IPS DF 4.7 (cell line): ENCODE data around the gene ACAP1.
"Not testable (repeated sequence)": the region's sequence is repeated elsewhere in the genome, so short reads cannot be mapped to it uniquely, and the experiment has no call there.

Source experiments
- DNase-seq: peaks from one replicate; pipeline ENCODE4 v3.0.0-alpha.2; 2013; ENCODE audit warnings: low spot score; ENCODE audit errors: extremely low read depth

The ACAP1 gene

DNA sequence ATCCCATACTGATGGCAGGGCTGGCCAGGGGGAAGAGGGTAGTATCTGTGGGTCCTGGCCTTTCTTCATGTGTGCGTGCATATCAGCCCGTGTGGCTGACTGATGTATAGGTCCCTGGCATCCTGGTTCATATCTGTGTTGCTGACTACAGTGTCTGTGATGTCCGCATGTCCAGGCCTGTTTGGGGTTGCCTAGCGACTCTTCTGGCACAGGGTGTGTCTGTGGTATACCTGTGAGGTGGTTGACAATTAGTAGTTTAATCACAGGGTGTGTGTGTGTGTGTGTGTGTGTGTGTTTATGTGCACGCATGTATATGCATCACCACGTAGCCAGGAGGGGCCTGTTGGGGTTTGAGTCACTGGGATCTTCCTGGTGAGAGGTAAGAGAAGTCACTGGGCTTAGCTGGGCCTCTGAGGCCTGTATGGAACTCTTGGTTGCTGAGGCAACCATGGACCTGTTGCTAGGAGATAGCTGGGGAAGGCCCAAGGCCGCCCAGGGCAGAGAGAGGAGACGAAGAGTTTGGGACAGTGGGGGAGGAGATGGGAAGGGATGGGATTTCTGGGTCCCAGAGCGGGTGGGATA, 18.0 kb downstream of the ACAP1 start:
- no peak for DNase-seq

DNA sequence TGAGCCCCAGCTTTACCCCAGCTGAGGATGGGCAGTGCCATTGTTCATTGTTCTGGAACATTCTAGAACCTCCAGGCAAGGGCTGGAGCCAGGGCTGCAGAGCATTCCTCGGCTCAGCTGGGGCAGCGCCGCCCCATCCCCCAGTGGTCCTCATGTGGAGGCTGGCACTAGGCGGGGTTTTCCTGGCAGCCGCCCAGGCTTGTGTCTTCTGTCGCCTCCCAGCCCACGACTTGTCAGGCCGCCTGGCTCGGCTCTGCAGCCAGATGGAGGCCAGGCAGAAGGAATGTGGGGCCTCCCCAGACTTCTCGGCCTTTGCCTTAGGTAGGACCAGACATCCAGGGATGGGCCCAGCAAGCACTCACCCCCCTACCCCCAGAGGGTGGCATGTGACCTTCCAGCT, 18.7 kb downstream of the ACAP1 start, which contains the start of gene TMEM95:
TMEM95 (plus strand) TSS at position 104 of the 400 bp plus-strand sequence; CDS start at position 153, 49 bp downstream.
- no peak for DNase-seq

DNA sequence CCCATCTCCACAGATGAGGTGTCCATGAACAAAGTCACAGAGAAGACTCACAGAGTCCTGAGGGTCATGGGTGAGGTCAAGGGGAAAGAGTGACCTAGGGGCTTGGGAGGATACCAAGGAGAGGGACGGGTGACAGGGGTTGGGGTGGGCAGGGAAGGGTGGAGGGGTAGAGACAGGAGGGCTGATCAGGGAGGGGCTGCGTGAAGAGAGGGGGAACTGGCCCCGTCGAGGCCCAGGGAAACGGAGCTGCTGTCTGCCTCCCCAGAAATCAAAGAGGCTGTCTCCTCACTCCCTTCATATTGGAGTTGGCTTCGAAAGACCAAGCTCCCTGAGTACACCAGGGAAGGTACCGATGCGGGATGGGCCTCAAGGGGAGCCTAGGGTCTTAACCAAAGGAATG, 19.2 kb downstream of the ACAP1 start:
- no peak for DNase-seq

DNA sequence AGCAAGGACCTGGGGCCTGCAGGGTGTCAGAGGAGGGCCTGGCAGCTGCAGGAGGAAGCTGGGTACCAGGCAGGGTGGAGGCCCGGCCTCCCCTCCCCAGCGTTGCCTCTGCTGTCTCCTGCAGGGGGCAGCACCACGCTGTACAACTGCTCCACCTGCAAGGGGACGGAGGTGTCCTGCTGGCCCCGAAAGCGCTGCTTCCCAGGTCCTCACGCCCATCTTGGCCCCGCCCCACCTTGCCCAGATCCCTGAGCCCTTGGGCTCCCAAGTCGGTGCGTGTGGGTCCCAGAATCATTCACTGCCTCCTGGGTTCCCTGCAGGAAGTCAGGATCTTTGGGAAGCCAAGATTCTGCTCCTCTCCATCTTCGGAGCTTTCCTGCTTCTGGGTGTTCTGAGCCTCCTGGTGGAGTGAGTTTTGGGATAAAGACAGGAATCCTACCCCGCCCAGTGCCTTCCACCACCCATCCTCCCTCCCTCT, 19.8 kb downstream of the ACAP1 start:
- peak; percentile 76 for DNase-seq

GRCh38 chr17:7356756-7357155, 20.4 kb downstream of the ACAP1 start:
- DNase-seq, result no peak

DNA sequence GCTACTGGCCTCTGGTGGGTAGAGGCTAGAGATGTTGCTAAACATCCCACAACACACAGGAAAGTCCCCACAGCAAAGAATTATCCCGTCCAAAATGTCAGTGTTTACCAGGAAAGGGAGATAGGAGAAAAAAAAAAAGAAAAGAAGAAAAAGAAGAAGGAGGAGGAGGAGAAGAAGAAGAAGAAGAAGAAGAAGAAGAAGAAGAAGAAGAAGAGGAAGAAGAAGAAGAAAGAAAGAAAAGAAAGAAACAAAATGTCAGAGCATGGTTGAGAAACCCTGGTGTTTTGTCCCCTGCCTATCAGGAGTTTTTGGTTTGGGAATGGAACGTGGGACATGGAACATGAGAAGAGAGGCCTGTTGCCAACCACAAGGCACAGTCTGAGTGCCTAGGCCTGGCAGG, 21.1 kb downstream of the ACAP1 start:
- no peak for DNase-seq

DNA sequence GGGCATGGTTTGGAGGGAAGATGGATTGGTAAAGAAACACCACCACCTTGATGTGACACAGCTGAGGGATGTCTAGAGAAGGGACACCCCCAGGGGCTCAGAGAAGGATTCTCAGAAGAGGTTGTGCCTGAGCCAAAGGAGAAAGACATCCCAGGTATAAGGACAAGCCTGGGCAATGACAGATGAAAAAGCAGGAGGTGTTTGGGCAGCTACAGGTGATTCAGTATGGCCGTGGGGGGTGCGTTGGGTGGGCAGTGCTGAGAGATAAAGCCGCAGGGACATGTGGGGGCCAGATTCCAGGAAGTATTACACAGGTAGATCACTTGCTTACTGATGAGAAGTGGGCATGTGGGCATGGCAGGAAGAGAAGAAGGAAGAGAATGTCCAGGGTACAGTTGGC, 25.6 kb downstream of the ACAP1 start:
- no peak for DNase-seq

- DNase-seq, result no peak
These were observed 27.0 kb downstream of the ACAP1 start for GRCh38 chr17:7363311-7363710.

DNA sequence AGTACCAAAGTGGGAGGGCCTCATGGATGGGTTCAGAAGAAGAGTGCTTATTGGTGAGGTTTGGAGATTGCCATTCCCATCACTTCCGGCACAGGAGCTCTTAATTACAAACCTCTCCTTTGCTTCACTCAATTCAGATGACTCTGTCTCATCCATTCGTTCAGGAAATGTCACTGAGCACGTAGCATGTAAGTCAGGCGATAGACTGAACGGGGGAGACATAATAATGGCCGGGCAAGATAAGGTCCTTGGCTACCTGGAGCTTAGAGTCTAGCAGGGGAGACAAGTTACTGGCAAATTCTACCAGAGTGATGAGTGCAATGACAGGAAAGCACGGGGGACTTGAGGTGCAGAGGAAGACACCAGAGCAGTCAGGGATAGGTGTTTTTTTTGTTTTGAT, 29.6 kb downstream of the ACAP1 start:
- DNase-seq, result not testable (repeated sequence)

DNA sequence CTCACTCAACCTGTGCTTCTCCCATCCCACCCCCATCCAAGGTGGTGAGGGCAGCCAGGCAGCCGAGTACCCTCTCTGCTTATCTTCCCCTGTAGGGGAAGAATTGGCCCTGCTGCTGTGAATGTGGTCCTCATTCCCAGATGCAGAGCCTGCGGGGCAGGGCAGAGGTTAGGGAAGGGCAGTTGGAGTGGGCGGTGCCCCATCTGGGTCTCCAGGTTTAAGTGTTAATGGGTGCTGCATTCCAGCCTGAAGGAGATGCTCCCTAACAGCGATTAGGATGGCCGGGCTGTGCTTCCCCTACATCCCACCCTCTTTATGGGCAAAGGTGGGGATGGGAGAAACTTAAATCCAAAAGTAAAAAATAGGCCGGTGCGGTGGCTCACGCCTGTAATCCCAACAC, 30.8 kb downstream of the ACAP1 start:
- no peak for DNase-seq

DNA sequence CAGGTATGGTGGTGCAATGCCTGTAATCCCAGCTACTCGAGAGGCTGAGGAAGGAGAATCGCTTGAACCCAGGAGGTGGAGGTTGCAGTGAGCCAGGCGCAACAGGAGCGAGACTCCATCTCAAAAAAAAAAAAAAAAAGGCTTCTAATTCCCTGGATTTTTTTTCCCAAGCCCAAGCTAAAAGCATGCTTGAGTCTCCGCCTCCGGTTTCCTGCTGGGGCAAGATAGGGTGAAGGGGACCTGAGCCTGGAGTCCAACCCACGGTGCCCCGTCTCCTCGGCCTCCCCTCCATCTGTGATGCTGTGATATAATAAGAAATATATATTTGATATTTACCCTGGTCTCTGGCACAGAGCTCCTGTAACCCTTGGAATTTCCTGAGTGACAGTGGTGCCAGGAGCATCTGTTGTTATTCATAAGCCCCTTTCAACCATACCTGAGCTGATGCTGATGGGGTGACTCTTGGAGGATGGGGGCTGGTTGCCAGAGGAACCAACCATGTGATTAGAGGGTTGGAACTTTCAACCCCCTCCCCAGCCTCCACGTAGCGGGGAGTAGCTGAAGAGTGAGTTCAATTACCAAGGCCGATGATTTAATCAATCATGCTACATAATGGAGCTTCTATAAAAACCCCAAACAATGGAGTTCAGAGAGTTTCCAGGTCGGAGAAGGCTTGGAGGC, 31.7 kb downstream of the ACAP1 start:
- DNase-seq, result no peak

DNA sequence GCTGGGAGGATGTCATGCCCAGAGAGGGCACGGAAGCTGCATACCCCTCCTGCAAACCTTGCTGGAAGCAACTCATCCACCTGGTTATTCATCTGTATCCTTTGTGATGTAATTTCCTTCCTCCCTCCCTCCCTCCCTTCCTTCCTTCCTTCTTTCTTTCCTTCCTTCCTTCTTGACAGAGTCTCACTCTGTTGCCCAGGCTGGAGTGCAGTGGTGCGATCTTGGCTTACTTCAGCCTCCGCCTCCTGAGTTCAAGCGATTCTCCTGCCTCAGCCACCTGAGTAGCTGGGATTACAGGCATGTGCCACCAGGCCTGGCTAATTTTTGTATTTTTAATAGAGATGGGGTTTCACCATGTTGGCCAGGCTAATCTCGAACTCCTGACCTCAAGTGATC, 32.3 kb downstream of the ACAP1 start:
- not testable (repeated sequence) for DNase-seq

- DNase-seq, result no peak
These were observed 33.5 kb downstream of the ACAP1 start for GRCh38 chr17:7369825-7370224.

- no peak for DNase-seq
These were observed 34.5 kb downstream of the ACAP1 start for GRCh38 chr17:7370853-7371252.

DNA sequence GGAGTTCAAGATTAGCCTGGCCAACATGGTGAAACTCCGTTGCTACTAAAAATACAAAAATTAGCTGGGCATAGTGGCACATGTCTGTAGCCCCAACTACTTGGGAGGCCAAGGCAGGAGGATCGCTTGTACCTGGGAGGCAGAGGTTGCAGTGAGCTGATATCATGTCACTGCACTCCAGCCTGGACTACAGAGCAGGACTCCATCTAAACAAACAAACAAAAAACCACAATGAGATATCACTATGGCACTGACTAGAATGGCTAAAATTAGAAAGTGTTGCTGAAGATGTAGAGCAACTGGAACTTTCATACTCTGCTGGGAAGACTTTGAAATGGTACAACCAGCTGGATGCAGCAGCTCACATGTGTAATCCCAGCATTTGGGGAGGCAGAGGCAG, 38.0 kb downstream of the ACAP1 start:
- no peak for DNase-seq

DNA sequence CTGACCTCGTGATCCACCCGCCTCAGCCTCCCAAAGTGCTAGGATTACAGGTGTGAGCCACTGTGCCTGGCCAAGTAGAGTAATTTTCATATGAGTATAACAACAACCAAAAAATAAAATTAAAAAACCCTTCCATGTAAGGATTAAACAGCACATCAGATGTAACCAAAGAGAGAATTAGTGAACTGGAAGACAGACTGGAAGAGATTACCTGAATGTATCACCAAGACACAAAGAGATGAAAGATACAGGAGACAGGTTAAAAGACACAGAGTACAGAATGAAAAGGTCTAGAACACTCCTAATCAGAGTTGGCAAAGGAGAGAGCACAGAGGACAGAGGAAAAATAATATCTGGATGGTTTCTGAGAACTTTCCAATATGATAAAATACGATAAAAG, 42.8 kb downstream of the ACAP1 start:
- DNase-seq, result no peak

DNA sequence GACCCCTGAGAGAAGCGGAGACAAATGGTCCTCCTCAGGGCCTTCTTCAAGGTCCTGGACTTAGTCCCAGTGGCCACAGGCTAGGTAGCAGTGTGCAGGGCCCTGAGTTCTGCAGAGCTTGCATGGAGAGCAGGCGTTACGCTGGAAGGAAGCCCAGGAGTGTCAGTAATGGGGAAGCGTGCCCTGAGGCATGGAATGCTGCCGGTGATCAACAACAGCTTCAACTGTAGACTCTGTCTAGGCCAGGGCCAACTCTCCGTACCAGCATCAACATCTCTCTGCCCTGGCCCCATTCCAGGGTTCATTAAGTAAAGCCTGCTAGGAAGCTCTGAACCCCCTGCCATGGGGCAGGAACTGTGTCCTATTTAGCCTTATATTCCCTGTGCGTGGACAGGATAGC, 44.0 kb downstream of the ACAP1 start:
- DNase-seq, result no peak

DNA sequence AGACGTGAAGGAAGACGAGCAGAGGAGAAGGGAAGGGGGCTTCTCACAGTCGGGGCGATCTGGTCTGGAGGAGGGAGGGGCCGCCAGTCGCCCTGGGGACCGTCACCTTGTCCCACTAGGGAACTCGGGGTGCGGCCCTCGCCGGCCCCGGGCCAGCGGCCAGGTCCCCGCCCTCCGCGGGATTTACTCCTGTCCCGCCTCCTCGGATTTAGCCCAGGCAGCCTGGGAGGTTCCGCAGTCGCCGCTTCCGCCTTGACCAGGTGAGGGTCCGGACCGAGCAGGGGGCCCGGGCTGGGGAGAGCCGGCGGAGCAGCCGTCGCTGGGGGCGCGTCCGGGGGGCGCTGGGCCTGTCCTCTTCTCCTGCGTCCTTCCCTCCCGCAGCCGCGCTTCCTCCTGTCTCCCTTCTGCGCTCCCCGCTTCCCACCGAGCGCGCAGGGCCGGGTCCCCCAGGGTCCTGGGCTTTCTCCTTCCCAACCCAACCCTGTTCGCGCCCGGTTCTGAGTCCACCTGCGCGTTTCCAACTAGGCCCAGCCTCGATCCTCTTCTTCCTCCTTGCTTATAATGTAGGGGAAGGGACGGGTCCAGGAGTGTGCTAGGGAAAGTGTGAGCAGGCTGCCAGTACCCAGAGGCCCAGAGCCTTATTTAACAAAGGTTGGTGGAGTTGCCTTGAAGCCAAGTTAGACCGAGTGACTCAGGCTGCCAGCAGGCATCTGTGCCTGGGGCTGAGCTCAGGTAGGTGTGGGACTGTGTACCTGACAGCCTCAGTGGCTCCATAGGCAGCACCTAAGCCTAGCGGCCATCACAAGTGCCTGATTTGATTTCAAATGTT, 44.7 kb downstream of the ACAP1 start, which contains the start of gene TNK1:
TNK1 (plus strand) TSS at position 235 of the 829 bp plus-strand sequence. CDS start 1,838 bp downstream, outside the sequence.
- DNase-seq, result no peak

- no peak for DNase-seq
These were observed 46.6 kb downstream of the ACAP1 start for GRCh38 chr17:7382901-7383300.

DNA sequence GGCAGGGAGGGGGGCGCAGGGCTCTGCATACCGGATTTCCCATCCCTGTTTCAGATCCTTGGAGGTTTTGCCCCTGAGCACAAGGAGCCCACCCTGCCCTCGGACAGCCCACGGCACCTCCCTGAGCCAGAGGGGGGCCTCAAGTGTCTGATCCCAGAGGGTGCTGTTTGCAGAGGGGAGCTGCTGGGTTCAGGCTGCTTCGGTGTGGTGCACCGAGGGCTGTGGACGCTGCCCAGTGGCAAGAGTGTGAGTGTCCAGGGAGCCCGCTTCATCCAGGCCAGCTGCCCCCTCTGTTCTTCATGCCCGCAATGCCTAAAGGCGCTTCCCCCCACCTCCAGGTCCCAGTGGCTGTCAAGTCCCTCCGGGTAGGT, 47.0 kb downstream of the ACAP1 start:
- DNase-seq, result no peak

- DNase-seq, result no peak
These were observed 47.6 kb downstream of the ACAP1 start for GRCh38 chr17:7383742-7384488.
